Measurements from ENCODE around the gene MAZ.
"Not testable (repeated sequence)": the region's sequence is repeated elsewhere in the genome, so short reads cannot be mapped to it uniquely, and the experiment has no call there.

MAZ gene

DNA sequence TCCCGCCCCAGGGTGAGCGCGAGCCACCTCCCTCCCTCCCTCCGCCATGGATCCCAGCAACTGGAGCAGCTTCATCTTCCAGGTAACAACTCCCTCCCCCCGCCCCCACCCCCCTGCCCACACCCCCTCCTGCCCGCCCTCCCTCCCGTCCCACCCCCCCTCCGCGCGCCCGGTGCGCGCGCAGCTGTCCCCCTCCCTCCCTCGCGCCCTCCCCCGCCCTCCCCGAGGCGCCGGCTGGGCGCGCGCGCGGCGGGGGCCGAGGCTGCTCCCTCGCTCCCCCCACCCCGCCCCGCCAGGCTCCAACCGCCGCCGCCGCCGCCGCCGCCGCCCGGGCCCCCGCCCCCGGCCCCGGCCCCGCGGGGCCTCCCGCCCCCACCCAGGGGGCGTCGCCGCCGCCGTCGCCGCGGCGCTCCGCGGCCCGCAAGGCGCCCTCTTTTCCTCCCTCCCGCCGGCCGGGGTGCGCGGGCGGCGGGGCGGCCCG, at the start of gene MAZ:
Gene MAZ (plus strand): TSS at position 431 of the 481 bp plus-strand sequence. CDS start 173 bp downstream, outside the sequence.
- TF ChIP-seq POLR2A (IDR thresholded peaks at IDR 0.05; ENCODE audit: low read depth, low read length), result no peak
- DNase-seq (ENCODE audit: insufficient read length, low spot score), result peak; percentile 89
- no peak for FAIRE-seq

GRCh38 chr16:29756654-29757053, 49.7 kb upstream of the MAZ start:
- TF ChIP-seq POLR2A (IDR thresholded peaks at IDR 0.05; ENCODE audit: low read depth, low read length), result no peak
- DNase-seq (ENCODE audit: insufficient read length, low spot score) (no peak), FAIRE-seq (no peak)

- not testable (repeated sequence) for FAIRE-seq; DNase-seq (ENCODE audit: insufficient read length, low spot score)
Measured at GRCh38 chr16:29757086-29757485, 49.2 kb upstream of the MAZ start.

GRCh38 chr16:29757950-29758466, 48.3 kb upstream of the MAZ start:
- DNase-seq (ENCODE audit: insufficient read length, low spot score) (no peak), FAIRE-seq (no peak)
- no peak for TF ChIP-seq POLR2A (IDR thresholded peaks at IDR 0.05; ENCODE audit: low read depth, low read length)

DNA sequence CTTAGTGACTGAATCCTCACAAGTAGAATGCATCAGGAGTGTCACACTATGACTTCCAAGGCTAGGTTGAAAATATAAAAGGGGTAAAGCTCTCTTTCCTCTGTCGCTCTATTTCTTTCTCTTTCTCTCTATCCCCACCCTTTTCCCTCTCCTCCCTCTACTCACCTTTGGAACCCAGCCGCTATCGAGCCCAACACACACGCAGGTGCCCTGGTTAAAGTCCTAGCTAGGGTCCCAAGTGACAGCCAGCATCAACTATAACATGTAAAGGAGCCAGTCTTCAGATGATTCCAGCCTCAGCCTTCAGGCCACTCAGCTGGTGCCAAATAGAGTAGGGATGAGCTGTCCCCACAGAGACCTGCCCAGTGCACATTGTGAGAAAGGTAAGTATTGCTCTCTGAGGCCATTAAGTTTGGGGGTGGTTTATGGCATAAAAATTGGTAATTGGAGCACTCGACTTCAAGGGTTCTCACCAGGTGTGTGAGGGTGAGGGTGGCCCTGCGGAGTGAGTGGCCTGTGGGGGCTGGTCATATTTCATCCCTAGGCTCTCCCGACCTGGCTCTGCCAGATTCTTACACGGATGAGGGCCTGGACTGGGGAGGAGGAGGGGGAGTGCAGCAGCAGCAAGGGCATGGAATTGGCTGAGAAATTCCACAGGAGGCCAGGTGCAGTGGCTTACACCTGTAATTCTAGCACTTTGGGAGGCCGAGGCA, 45.6 kb upstream of the MAZ start:
- FAIRE-seq (no peak), DNase-seq (ENCODE audit: insufficient read length, low spot score) (no peak)
- no peak for TF ChIP-seq POLR2A (IDR thresholded peaks at IDR 0.05; ENCODE audit: low read depth, low read length)

- not testable (repeated sequence) for FAIRE-seq; DNase-seq (ENCODE audit: insufficient read length, low spot score)
Measured at GRCh38 chr16:29761280-29761651, 45.1 kb upstream of the MAZ start.

DNA sequence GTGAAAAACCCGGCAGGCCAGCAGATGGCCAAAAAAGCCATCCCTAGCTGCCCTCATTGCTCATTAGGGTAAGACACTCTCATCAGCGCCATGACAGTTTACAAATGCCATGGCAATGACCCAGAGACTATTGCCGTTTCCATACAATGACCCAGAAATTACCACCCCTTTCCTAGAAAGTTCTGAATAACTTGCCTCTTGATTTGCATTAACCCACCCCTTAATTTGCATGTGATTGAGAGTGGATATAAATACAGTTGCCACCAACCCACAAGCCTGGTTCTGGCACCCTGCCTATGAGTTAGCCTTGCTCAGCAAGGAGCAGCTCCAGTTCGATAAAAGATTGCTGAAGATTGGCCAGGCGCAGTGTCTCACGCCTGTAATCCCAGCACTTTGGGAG, 44.4 kb upstream of the MAZ start:
- FAIRE-seq (no peak), DNase-seq (ENCODE audit: insufficient read length, low spot score) (no peak)
- no peak for TF ChIP-seq POLR2A (IDR thresholded peaks at IDR 0.05; ENCODE audit: low read depth, low read length)

- no peak for FAIRE-seq
- DNase-seq (ENCODE audit: insufficient read length, low spot score), result no peak
- no peak for TF ChIP-seq POLR2A (IDR thresholded peaks at IDR 0.05; ENCODE audit: low read depth, low read length)
Measured at GRCh38 chr16:29763326-29763725, 43.0 kb upstream of the MAZ start.

DNA sequence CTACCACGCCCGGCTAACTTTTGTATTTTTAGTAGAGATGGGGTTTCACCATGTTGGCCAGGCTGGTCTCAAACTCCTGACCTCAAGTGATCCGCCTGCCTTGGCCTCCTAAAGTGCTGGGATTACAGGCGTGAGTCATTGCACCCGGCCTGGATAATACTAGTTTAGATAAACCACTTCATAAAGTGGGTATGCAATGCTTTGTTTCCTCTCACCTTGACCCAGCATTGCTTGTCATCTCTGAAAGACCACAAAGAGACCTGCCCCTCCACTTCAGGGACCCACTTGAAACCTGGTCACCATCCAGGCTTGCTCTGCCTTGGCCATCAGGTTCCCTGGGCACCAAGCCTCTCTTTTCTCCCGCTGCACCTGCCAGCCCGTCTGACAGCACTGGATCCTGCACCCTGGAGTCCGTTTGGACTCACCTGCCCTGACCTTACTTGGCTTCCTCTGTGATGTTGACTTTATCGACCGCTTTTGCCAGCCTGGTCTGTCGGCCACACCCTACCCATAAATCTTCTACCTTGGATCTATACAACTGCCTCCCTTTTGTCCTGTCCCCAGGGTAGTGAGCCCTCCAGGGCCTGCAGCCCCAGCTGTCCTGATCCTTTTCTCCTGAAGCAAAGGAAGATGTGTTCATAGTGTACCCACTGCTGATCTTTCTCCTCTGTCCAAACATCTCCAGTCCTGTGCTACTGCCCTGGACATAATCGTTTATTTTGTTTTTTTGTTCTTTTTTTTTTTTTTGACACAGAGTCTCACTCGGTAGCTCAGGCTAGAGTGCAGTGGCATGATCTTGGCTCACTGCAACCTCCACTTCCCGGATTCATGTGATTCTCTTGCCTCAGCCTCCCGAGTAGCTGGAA, 40.9 kb upstream of the MAZ start:
- TF ChIP-seq POLR2A (IDR thresholded peaks at IDR 0.05; ENCODE audit: low read depth, low read length), result no peak
- no peak for DNase-seq (ENCODE audit: insufficient read length, low spot score)

DNA sequence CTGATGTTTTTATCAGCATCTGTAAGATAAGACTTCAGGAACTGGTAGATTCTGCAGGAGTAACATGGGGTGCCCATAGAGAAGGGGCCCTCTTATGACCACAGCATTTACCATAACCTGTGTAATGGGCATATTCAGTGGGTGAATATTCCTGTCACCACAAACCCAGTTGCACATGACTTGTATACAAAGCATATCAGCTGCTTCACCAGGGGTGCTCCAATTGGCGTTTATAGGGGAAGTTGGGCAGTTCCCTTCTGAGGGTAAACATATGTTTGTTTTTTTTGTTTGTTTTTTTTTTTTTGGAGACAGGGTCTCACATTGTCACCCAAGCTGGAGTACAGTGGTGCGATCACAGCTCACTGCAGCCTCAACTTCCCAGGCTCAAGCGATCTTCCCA, 39.8 kb upstream of the MAZ start:
- TF ChIP-seq POLR2A (IDR thresholded peaks at IDR 0.05; ENCODE audit: low read depth, low read length), result no peak
- FAIRE-seq, result no peak
- no peak for DNase-seq (ENCODE audit: insufficient read length, low spot score)

More for the DNA sequence above, 40.9 kb upstream of the MAZ start:
- FAIRE-seq, result no peak

DNA sequence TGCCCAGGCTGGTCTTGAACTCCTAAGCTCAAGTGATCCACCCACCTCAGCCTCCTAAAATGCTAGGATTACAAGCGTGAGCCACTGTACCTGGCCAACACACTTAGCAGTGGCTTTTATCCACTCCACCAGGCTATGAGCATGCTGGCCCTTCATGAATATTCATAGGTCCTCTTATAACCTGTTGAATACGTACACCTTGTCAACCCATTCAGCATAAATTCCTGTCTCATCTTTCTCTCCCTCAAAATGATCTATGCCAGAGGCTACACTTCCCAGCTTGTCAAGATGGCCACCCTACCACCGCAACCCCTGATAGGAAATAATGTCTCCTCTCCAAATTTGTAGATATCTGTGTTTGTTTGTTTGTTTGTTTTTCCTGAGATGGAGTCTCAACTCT, 39.3 kb upstream of the MAZ start:
- no peak for TF ChIP-seq POLR2A (IDR thresholded peaks at IDR 0.05; ENCODE audit: low read depth, low read length)
- DNase-seq (ENCODE audit: insufficient read length, low spot score) (no peak), FAIRE-seq (no peak)

GRCh38 chr16:29769507-29769906, 36.8 kb upstream of the MAZ start:
- no peak for FAIRE-seq
- DNase-seq (ENCODE audit: insufficient read length, low spot score), result no peak
- no peak for TF ChIP-seq POLR2A (IDR thresholded peaks at IDR 0.05; ENCODE audit: low read depth, low read length)

- DNase-seq (ENCODE audit: insufficient read length, low spot score) (no peak), FAIRE-seq (no peak)
- no peak for TF ChIP-seq POLR2A (IDR thresholded peaks at IDR 0.05; ENCODE audit: low read depth, low read length)
Measured at GRCh38 chr16:29770250-29770929, 35.9 kb upstream of the MAZ start.

- FAIRE-seq; DNase-seq (ENCODE audit: insufficient read length, low spot score): not testable (repeated sequence)
Measured at GRCh38 chr16:29772330-29772729, 34.0 kb upstream of the MAZ start.
